Peyer's patch (tissue), 4 donors: ENCODE results near the gene TTYH2. TPM values are rescaled to one million over a fixed set of nuclear protein-coding genes. Genes with fewer than 3 reads are reported as not detected.
A peak's percentile ranks its signal among the peaks of the same experiment; 100 is the strongest.

Experiments
- DNase-seq, 3 donors: peaks; one replicate each; pipeline ENCODE4 v3.0.0-alpha.2; 2017 to 2019
- H3K27ac ChIP-seq, 4 donors: fragments of 200-600 bp; sonication (generic); one replicate each; pipeline ENCODE4 v1.5.1; 2016 to 2019
- H3K27me3 ChIP-seq, 2 donors: fragments of 200-600 bp; sonication (generic); one replicate each; pipeline ENCODE4 v1.5.1; 2019
- H3K36me3 ChIP-seq, 3 donors: fragments of 200-600 bp; sonication (generic); one replicate each; pipeline ENCODE4 v1.5.1; 2016 to 2019
- H3K4me1 ChIP-seq, 4 donors: fragments of 200-600 bp; sonication (generic); one replicate each; pipeline ENCODE4 v1.5.1; 2016 to 2019
- H3K4me3 ChIP-seq, 4 donors: fragments of 200-600 bp; sonication (generic); 1 replicate in 3 of 4; 2 replicates in 1 of 4; pipeline ENCODE4 v1.5.1; 2016 to 2019; ENCODE audit warnings: mild to moderate bottlenecking in 1 of 4
- H3K9me3 ChIP-seq, 4 donors: fragments of 200-600 bp; sonication (generic); one replicate each; pipeline ENCODE4 v1.5.1; 2016 to 2019; ENCODE audit warnings: mild to moderate bottlenecking in 1 of 4
- POLR2A ChIP-seq, 2 donors: fragments of 450-650 bp; IDR thresholded peaks; one replicate each; pipeline ENCODE4 v1.5.1; 2017; ENCODE audit warnings: antibody characterized with exemption in 2 of 2, mild to moderate bottlenecking in 2 of 2, moderate library complexity in 2 of 2
- total RNA-seq, 4 donors: library from RNA; depleted of rRNA; stranded (reverse); fragments of >200 nt; gene quantifications; one replicate each; pipeline ENCODE4 v1.1.0, GENCODE V29; 2016
- TF ChIP-seq, protein P1 (sequence below), 6 experiments: fragments of 450-650 bp in 4 of 6; fragments of 200-600 bp in 2 of 6; sonication (generic) in 1 of 6; IDR thresholded peaks; one replicate each; pipeline ENCODE4 v1.5.1; 2017 to 2019; ENCODE audit warnings: antibody characterized with exemption in 6 of 6, mild to moderate bottlenecking in 3 of 6, moderate library complexity in 1 of 6

The TTYH2 gene
- total RNA-seq, 4 donors from 2014 or later, result 1.2 to 24.8 (median 3.1) TPM

DNA sequence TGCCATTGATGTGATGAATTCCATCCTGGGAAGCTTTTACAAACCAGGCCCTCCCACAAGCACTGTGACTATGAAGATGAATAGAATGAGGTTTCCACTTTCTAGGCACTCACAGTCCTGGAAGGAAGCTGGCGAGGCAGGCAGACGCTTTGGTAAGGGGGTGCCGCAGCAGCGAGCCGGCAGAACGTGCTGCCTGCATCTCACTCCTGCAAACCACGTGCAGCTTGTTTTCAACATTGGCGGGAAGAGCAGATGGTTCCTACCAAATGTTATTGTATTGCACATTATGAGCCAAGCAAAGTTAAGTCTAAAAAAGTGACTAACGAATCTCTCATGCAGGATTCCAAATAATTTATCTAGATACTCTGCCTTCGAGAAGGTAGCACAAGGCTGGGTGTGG, 57.0 kb downstream of the TTYH2 start:
- H3K36me3 ChIP-seq, result no peaks in the 10 kb centered on the region
- no peak for DNase-seq
- H3K9me3 ChIP-seq, result no peaks in the 10 kb centered on the region
- TF ChIP-seq, protein P1, sequence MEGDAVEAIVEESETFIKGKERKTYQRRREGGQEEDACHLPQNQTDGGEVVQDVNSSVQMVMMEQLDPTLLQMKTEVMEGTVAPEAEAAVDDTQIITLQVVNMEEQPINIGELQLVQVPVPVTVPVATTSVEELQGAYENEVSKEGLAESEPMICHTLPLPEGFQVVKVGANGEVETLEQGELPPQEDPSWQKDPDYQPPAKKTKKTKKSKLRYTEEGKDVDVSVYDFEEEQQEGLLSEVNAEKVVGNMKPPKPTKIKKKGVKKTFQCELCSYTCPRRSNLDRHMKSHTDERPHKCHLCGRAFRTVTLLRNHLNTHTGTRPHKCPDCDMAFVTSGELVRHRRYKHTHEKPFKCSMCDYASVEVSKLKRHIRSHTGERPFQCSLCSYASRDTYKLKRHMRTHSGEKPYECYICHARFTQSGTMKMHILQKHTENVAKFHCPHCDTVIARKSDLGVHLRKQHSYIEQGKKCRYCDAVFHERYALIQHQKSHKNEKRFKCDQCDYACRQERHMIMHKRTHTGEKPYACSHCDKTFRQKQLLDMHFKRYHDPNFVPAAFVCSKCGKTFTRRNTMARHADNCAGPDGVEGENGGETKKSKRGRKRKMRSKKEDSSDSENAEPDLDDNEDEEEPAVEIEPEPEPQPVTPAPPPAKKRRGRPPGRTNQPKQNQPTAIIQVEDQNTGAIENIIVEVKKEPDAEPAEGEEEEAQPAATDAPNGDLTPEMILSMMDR (IDR thresholded peaks at IDR 0.05), result no peak
- no peak for TF ChIP-seq POLR2A (IDR thresholded peaks at IDR 0.05)
- H3K4me1 ChIP-seq, result peaks cover 0 to 12% (median 0%) of the 10 kb centered on the region in 4 donors
- no peak overlapping the region for H3K27ac ChIP-seq
- H3K27me3 ChIP-seq, result no peaks in the 10 kb centered on the region
- H3K4me3 ChIP-seq, result no peak overlapping the region

DNA sequence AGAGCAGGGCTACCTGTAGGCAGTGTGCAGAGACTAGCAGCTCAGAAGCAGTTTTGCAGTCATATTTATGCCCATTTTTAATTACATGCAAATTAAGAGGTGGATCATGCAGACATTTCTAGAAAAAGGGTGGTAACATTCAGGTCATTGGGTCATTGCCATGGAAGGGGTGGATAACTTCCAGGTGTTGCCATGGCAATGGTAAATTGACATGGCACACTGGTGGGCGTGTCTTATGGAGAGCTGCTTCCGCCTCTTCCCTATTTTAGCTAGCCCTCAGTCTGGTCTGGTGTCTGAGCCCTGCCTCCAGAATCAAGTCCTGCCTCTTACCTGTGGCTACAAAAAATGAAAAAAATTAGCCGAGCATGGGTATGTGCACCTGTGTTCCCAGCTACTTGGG, 57.9 kb downstream of the TTYH2 start:
- Histone ChIP-seq H3K4me1 (peaks cover 0 to 12% (median 0%) of the 10 kb centered on the region in 4 donors), H3K9me3 (no peaks in the 10 kb centered on the region), H3K4me3 (no peak overlapping the region), H3K36me3 (no peaks in the 10 kb centered on the region), H3K27me3 (no peaks in the 10 kb centered on the region), H3K27ac (no peak overlapping the region)
- TF ChIP-seq POLR2A (IDR thresholded peaks at IDR 0.05), result no peak
- TF ChIP-seq, protein P1 (IDR thresholded peaks at IDR 0.05), result no peak
- no peak for DNase-seq

DNA sequence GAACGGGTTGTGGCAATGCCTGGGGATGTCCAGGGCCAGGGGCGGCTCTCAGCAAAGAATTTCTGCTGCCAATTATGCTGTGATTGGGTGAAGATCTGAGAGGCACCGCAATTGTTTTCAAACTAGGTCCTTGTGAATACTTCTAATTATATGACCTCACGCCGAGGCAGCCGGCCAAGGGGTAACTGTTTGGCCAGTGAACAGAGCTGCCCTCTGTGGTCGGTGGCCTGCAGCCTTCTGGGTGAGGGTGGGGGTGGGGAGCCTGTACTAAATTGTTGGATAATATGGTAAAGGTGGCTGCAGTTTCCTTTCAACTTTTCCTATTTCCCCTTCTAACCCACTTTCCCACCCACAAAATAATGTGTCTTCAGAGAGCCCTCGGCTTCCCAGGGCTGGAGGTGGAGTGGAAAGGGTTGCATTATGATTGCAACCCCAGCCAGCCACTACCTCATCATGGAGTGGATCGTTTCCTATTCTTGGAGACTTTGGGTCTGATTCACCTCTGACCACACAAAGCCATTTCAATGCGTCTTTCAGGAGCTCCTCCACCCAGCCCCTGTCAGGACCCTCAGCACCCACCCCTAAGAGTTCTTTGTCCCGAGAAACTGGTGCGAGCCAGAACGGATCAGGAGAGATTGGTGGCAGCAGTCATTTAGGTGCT, 58.7 kb downstream of the TTYH2 start:
- Histone ChIP-seq H3K9me3 (no peaks in the 10 kb centered on the region), H3K4me3 (no peak overlapping the region), H3K27ac (no peak overlapping the region), H3K4me1 (peaks cover 0 to 12% (median 0%) of the 10 kb centered on the region in 4 donors), H3K36me3 (no peaks in the 10 kb centered on the region), H3K27me3 (no peaks in the 10 kb centered on the region)
- no peak for DNase-seq
- TF ChIP-seq POLR2A (IDR thresholded peaks at IDR 0.05), result no peak
- TF ChIP-seq, protein P1 (IDR thresholded peaks at IDR 0.05), result no peak

DNA sequence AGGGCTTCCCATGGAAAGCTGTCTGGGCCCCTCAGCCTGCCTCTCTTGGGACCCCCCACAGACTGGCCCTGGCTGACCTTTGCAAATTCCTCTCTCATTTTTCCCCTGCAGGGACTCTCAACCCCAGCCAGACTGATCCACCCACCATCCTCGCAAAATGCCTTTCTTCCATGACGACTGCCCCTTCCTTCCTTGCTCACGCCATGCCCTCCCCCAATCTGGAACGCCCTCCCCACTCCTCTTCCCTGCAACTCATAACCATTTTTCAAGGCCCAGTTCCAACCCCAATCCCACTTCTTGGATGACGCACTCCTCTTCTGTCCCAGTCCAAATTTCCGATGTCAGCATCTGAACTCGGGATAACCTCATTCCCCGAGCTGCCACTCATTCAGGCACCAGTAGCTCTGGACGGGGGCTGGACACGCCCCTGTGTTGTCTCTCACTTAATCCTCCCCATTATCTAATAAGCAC, 59.4 kb downstream of the TTYH2 start:
- TF ChIP-seq POLR2A (IDR thresholded peaks at IDR 0.05), result no peak
- Histone ChIP-seq H3K4me3 (no peak overlapping the region), H3K27ac (no peak overlapping the region), H3K9me3 (no peaks in the 10 kb centered on the region), H3K4me1 (peaks cover 0 to 12% (median 0%) of the 10 kb centered on the region in 4 donors), H3K27me3 (no peaks in the 10 kb centered on the region), H3K36me3 (no peaks in the 10 kb centered on the region)
- no peak for DNase-seq

DNA sequence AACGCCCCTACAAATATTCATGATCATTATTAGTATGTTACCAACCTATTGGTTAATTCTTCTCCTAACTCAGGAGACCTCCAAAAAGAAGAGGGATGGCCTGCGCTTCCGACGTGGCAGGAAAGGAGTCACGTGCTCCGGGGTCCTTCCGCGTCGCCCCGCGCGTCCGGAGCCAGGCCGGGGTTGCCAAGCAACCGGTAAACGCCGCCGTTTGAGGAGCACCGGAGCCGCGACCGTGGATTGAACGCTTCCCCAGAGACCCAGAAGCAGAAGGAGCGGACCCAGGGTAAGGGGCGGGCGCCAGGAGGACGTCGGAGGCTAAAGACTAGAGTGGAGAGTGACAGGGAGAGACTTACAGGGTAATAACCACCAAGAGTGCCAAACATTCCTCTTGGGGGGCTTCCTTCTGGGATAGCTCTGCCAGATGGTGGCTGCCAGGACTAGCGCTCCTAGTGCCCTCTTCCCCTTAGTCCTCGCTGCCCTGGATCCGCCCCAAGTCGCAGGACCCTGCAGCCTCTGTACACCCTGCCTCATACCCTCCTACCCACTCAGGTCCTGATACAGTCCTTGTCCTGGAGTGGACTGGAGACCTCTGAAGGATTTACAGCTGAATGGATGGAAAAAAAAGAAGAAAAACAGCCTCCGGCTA, 60.8 kb downstream of the TTYH2 start, which contains the start of gene DNAI2:
Gene DNAI2 (plus strand): TSS at position 175 of the 649 bp plus-strand sequence. CDS start 7,584 bp downstream, outside the sequence.
- Histone ChIP-seq H3K27me3 (no peaks in the 10 kb centered on the region), H3K36me3 (no peaks in the 10 kb centered on the region), H3K9me3 (no peaks in the 10 kb centered on the region), H3K4me3 (peak within 1 kb of the TSS in 1 of 4 donors; percentile 1), H3K4me1 (peaks cover 0 to 12% (median 0%) of the 10 kb centered on the region in 4 donors), H3K27ac (no peak within 1 kb of the TSS)
- TF ChIP-seq, protein P1 (IDR thresholded peaks at IDR 0.05), result no peak
- TF ChIP-seq POLR2A (IDR thresholded peaks at IDR 0.05), result no peak
- DNase-seq, result peak in 1 of 3 donors; percentile 55
